Measurements from ENCODE around the gene POLR1F.

Gene POLR1F

DNA sequence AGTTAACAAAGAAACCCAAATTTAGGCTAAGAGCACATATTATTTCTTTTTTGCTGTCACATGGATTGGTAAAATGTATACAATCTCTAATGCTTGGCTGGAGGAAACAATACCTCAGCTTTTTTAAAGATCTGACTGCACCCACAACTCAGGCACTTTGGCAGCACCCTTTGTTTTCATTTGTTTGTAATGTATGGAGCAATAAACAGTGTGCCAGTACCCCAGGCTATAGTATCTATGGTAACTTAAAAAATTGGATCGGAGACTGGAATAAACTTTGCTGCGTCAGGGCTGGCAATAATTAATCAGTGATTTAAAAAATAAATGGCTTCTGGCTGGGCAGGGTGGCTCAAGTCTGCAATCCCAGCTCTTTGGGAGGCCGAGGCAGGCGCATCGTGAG is 27.2 kb downstream of the POLR1F start:
- no peak for DNase-seq

DNA sequence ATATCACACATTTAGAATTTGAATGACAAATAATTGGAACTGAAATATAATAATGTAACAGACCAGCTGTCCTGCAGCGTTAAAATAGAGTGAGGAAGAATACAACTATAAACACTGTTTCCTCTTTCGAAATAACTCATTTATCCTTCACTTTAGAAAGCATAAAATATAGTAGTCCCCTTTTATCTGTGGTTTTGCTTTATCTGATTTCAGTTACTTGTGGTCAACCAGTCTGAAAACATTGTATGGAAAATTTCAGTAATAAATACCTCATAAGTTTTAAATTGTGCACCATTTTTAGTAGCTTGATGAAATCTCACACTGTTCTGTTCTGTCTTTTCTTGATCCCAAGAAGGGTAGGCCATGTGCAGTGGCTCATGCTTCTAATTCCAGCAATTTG is 31.7 kb downstream of the POLR1F start:
- no peak for DNase-seq

DNA sequence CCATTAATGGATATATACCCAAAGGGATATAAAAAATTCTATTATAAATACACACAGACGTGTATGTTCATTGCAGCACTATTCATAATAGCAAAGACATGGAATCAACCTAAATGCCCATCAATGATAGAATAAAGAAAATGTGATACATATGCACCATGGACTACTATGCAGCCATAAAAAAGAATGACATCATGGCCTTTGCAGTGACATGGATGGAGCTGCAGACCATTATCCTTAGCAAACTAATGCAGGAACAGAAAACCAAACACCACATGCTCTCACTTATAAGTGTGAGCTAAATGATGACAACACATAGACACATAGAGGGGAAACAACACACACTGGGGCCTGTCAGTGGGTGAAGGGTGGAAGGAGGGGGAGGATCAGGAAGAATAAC is 33.0 kb downstream of the POLR1F start:
- no peak for DNase-seq

DNA sequence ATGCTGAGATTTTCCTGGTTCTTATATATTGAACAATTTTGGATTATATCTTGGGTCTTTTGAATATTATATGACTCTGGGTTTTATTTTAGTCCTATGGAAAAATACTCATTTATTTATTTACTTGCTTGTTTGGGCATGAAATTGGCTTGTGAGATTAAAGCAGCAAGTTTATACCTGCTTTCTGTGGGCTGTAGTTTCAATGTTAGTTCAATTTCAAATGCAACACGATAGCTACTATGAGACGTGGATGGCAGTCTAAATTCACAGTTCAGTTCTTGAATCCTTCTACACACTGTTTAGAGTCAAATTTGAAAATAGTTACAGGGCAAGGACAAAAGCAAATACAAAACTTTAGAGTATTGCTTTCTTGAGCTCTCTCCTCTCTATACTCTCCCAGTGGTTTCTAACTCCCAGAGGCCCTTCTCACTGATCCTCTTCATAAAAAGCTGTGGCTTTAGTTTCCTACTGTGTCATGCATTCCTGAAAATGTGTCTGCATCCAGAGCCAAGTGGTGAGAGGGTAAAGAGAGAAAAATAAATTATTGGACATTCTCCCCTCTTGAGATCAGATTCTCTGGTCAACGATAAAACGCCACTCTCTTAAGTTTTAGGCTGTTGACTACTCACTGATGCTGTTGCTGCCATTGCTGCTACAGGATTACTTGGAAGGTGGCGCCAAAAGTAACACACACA is 34.4 kb downstream of the POLR1F start:
- no peak for DNase-seq

DNA sequence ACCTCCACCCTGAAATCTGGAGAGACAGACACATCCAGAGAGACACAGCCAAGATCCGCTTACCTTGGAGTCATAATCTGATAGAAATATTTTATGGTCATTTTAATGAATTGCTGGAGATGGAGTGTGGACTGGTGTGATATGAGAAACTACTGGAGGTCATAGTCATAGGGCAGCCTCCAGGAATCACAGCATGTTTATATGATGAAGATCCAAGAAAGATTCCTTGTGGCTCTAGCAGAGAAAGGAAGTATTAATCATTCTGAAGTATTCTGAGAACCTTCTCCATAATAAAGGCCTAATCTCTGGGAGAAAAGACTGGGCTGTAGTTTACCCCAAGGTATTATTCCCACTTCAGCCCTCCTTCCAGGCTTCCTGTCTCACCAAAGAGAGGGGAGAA is 38.0 kb downstream of the POLR1F start:
- no peak for DNase-seq

DNA sequence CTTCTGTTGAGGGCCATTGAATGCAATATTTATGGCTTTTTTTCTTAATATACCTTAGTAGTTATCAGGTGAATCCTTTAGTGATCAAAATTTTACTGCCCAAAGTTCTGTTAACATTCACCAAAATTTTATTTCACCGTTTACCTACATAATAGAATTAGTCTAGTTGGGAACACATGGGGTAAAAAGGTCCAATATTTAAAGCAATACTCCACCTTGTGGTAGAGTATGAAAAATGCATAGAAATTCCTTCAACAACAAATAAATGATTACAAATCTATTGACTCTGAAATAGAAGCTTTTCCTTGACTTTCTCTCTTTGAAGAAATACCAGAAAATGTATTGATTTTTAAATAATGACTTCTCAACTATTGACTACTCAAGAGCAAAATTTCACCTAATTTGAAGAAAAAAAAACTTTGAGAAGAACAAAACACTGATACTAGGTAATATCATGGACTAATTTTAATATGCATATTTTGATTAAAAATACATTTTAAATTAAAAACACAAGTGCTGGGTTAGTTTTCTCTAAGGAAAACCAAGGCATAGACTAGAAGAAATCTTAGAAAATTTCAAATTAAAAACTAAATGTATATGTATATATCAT is 43.3 kb downstream of the POLR1F start:
- no peak for DNase-seq

DNA sequence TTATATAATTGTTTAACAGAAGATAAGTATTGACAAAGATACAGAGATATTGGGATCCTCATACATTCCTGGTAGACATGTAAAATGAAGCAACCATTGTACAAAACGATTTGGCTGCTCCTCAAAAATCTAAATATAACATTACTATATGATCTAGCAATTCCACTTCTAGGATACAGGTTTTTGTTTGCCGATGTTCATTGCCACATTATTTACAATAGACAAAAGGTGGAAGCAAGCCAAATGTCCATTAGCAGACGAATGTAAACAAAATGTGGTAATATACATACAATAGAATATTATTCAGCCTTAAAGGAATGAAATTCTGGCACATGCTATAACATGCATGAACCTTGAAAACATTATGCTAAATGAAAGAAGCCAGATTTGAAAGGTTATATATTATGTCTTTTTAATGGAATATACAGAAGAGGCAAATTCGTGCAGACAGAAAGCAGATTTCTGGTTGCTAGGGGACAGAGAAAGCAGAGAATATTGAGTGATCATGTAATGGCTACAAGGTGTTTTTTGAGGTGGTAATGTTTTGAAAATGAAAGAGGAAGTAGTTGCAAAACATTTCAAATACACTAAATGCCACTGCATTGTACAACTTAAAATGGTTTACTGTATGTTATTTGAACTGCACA is 44.9 kb downstream of the POLR1F start:
- no peak for DNase-seq

DNA sequence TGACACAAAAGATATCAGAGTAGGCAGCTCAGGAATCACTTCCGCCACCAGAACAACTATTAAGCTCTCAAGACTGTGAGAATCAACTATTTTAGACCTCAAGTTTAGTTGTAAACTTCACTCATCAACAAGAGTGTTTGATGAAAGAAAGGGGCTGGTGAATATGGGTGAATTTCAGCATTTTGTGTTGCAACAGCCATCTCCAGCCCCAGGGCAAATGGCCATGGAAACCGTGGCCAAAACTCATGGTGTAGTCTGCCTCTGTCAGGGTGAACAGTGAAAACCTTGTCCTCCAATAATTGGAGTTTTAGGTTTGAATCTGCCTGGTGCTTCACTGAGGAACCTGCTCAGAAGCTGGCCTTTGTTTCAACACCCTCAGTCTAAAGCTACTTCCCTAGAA is 60.0 kb downstream of the POLR1F start:
- no peak for DNase-seq
